ENCODE results near the gene SLC8A3.

The SLC8A3 gene

DNA sequence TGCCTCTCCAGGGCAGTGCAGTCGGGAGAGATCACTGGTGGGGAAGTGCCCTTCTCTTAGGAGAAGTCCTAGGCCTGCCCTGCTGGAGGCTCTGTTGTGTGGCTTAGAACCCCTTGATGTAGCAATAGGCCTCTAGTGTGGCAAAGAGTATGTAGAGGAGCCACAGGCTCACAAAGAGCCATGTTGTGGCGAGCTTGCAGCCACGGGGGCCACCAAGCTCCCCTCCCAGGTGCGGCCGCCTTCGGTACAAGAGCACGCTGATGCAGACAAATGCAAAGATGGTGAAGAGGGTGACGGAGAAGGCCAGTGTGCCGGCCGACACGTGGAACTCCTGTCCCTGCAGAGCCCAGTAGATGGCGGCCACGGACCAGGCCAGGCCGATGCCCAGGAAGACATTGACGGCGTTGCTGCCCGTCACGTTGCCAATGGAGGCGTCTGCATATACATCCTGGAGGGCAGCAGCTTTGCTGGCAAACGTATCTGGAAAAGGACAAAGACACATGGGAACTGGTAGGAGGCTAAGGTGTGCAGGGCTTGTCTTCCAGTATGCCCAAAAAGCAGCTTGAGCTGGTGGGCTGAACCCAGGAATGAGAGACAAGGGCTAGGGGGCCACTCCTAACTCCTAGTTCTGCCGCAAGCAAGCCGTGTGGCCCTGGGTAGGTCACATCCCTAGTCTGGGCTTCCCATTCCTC lies 142.8 kb downstream of the SLC8A3 start:
- in situ Hi-C loops (cut with MboI; ENCODE audit: low pct_unique_long_range_greater_than_20kb, low sequenced_read_pairs, unreplicated experiment): loop anchor here (25.0 kb wide), 1 partner anchor 459 kb away; no protein-coding TSS in a partner anchor
- DNase-seq (ENCODE audit: low spot score): peak; percentile 22
- TF ChIP-seq, protein P1, sequence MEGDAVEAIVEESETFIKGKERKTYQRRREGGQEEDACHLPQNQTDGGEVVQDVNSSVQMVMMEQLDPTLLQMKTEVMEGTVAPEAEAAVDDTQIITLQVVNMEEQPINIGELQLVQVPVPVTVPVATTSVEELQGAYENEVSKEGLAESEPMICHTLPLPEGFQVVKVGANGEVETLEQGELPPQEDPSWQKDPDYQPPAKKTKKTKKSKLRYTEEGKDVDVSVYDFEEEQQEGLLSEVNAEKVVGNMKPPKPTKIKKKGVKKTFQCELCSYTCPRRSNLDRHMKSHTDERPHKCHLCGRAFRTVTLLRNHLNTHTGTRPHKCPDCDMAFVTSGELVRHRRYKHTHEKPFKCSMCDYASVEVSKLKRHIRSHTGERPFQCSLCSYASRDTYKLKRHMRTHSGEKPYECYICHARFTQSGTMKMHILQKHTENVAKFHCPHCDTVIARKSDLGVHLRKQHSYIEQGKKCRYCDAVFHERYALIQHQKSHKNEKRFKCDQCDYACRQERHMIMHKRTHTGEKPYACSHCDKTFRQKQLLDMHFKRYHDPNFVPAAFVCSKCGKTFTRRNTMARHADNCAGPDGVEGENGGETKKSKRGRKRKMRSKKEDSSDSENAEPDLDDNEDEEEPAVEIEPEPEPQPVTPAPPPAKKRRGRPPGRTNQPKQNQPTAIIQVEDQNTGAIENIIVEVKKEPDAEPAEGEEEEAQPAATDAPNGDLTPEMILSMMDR (IDR thresholded peaks at IDR 0.05; ENCODE audit: extremely low read depth, insufficient read depth, missing control alignments): peak; percentile 47

DNA sequence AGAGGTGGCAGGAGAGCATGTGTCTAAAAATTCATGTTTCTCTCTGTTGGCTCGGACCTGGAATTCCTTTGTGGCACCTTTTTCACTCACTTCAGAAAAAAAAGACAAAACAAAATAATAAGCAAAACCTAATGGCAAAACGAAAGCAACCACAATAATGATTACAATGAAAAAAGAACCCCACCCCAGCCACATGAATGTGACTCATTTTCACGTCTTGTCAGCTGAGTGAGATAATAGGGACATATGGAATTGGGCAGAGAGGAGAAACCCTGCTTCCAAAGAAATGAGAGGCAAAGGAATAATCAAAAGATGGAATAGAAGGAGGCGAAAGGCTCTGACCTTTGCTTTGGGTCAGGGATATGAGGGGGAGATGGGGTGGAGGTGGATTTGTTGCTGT lies 143.4 kb downstream of the SLC8A3 start:
- DNase-seq (ENCODE audit: low spot score): no peak
- in situ Hi-C loops (cut with MboI; ENCODE audit: low pct_unique_long_range_greater_than_20kb, low sequenced_read_pairs, unreplicated experiment): loop anchor here (25.0 kb wide), 1 partner anchor 458 kb away; no protein-coding TSS in a partner anchor
- TF ChIP-seq, protein P1 (IDR thresholded peaks at IDR 0.05; ENCODE audit: extremely low read depth, insufficient read depth, missing control alignments): no peak

DNA sequence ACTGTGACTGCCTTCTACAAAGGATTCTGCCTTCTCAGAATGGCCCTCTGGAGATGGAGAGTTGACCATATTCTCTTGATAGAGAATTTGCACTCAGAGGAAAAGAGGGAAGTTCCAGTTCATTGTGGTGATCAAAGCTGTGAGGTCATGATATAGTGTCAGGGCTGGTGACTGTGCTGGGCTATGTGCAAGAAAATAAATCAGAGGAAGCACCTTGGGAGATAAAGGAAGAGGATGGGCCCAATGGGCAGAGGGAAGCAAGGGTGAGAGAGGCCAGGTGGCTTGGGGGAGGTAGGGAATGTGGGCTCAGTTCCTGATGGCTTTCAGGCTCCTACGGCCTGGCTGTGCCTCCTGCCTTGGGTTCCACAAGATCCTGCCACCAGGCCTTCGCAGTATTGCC lies 145.8 kb downstream of the SLC8A3 start:
- DNase-seq (ENCODE audit: low spot score): no peak
- in situ Hi-C loops (cut with MboI; ENCODE audit: low pct_unique_long_range_greater_than_20kb, low sequenced_read_pairs, unreplicated experiment): loop anchor here (25.0 kb wide), 1 partner anchor 456 kb away; no protein-coding TSS in a partner anchor
- TF ChIP-seq, protein P1 (IDR thresholded peaks at IDR 0.05; ENCODE audit: extremely low read depth, insufficient read depth, missing control alignments): no peak

DNA sequence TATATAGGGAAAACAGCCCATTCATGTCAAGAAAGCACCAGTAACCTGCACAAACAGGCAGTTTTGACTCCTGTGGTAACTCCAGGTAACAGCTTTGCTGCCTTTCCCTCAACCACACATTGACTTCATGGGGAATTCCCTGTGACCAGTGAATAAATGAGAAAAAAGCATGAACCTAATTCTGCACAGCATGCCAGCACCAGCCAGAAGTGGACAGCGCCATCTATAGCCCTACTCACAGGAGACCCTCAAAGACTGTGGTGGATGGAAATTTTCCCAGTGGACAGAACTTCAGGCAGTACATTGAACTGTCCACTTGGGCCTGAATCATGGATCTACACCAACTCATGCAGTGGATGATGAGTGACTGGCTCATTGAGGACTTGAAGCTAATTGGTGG lies 152.1 kb downstream of the SLC8A3 start:
- no peak for DNase-seq (ENCODE audit: low spot score)
- in situ Hi-C loops (cut with MboI; ENCODE audit: low pct_unique_long_range_greater_than_20kb, low sequenced_read_pairs, unreplicated experiment): loop anchor here (25.0 kb wide), 1 partner anchor 449 kb away; no protein-coding TSS in a partner anchor
- TF ChIP-seq, protein P1 (IDR thresholded peaks at IDR 0.05; ENCODE audit: extremely low read depth, insufficient read depth, missing control alignments): no peak

DNA sequence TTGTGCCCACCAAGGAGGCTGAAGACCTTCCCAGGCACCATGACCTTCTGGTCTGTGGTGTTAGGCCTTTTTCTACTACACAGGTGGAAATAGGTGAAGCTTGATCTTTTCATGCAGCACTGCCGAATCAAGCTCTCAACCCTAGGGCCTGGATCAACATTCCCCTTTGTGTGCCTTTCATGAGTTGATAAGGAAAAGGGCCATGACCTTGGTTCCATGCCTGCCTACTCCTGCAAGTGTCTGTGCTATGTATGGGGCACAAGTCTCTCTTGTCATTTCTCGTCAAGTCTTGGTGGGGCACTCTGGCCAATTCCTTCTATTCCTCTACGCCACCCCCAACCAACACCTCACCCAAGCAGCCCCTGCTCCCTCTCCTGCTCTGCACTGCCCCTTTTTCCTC lies 154.5 kb downstream of the SLC8A3 start:
- DNase-seq (ENCODE audit: low spot score): no peak
- in situ Hi-C loops (cut with MboI; ENCODE audit: low pct_unique_long_range_greater_than_20kb, low sequenced_read_pairs, unreplicated experiment): loop anchor here (25.0 kb wide), 1 partner anchor 447 kb away; no protein-coding TSS in a partner anchor
- TF ChIP-seq, protein P1 (IDR thresholded peaks at IDR 0.05; ENCODE audit: extremely low read depth, insufficient read depth, missing control alignments): no peak

DNA sequence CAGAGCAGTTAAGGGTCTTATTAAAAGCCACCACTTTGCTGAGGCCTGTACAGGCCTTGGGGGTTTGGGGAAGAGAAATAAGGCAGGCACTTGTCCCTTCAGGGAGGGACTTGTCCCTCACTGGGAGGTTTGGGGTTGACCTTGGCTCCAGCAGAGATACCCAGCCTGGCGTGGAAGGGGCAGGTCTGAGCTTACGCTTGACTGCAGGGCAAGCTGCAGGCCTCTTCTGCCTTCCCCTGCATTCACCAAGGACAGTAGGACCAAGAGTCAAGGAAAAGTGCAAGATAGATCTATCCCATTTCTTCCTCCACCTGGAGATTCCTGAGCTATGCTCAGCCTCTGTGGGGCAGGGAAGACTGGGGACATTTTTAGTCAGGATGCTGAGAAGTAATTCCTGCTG lies 155.2 kb downstream of the SLC8A3 start:
- no peak for DNase-seq (ENCODE audit: low spot score)
- TF ChIP-seq, protein P1 (IDR thresholded peaks at IDR 0.05; ENCODE audit: extremely low read depth, insufficient read depth, missing control alignments): no peak
- in situ Hi-C loops (cut with MboI; ENCODE audit: low pct_unique_long_range_greater_than_20kb, low sequenced_read_pairs, unreplicated experiment): loop anchor here (25.0 kb wide), 1 partner anchor 446 kb away; no protein-coding TSS in a partner anchor

All from GM13977 (cell line).